T-helper 1 cell treated with Interleukin-12 subunit alpha and Interleukin-12 subunit beta and Interleukin-4 antibody, amounts not matched to agents 30 ng/mL and 1 ng/mL, for 36 hours (primary cell): ENCODE data around the gene SLC35E2B. TPM values are rescaled to one million over a fixed set of nuclear protein-coding genes. Genes with fewer than 3 reads are reported as not detected.
"Not testable (repeated sequence)": the region's sequence is repeated elsewhere in the genome, so short reads cannot be mapped to it uniquely, and the experiment has no call there.

Experiments
- intact Hi-C: fragments of 100-400 bp; cut with micrococcal nuclease; formaldehyde crosslinking; loops from one replicate; pipeline ENCODE4 v1.15.1; 2024
- total RNA-seq: library from RNA; stranded (reverse); gene quantifications from 2 replicates; pipeline ENCODE4 v1.2.3, GENCODE V29; 2022

SLC35E2B gene
- total RNA-seq, 1 donor from 2014 or later = 64.8 TPM

- intact Hi-C loops = not testable (repeated sequence)
Measured at GRCh38 chr1:1704284-1704957, 11.8 kb upstream of the SLC35E2B start.

- intact Hi-C loops = no loop called here
Measured at GRCh38 chr1:1703796-1704195, 11.2 kb upstream of the SLC35E2B start.

- intact Hi-C loops = not testable (repeated sequence)
Measured at GRCh38 chr1:1702506-1702905, 9.9 kb upstream of the SLC35E2B start.

GRCh38 chr1:1700557-1700956 lies 8.0 kb upstream of the SLC35E2B start:
- intact Hi-C loops = not testable (repeated sequence)

GRCh38 chr1:1700067-1700466 lies 7.5 kb upstream of the SLC35E2B start:
- intact Hi-C loops = not testable (repeated sequence)

- intact Hi-C loops = not testable (repeated sequence)
Measured at GRCh38 chr1:1699061-1699460, 6.5 kb upstream of the SLC35E2B start.

- intact Hi-C loops = not testable (repeated sequence)
Measured at GRCh38 chr1:1697358-1698183, 5.0 kb upstream of the SLC35E2B start.

GRCh38 chr1:1696431-1697357 lies 4.1 kb upstream of the SLC35E2B start:
- intact Hi-C loops = not testable (repeated sequence)

GRCh38 chr1:1692324-1692713 lies 276 bp downstream of the SLC35E2B start:
- intact Hi-C loops = loop anchor here (5.0 kb wide), 1 partner anchor 55 kb away; no protein-coding TSS in a partner anchor

GRCh38 chr1:1691443-1691842 lies 1.2 kb downstream of the SLC35E2B start:
- intact Hi-C loops = loop anchor here (5.0 kb wide), 1 partner anchor 56 kb away; no protein-coding TSS in a partner anchor

GRCh38 chr1:1689526-1689925 lies 3.1 kb downstream of the SLC35E2B start:
- intact Hi-C loops = not testable (repeated sequence)

- intact Hi-C loops = no loop called here
Measured at GRCh38 chr1:1687846-1688245, 4.7 kb downstream of the SLC35E2B start.

GRCh38 chr1:1684031-1684681 lies 8.4 kb downstream of the SLC35E2B start:
- intact Hi-C loops = no loop called here

- intact Hi-C loops = no loop called here
Measured at GRCh38 chr1:1683104-1683905, 9.3 kb downstream of the SLC35E2B start.

- intact Hi-C loops = no loop called here
Measured at GRCh38 chr1:1680912-1681273, 11.7 kb downstream of the SLC35E2B start.

GRCh38 chr1:1680031-1680911 lies 12.3 kb downstream of the SLC35E2B start:
- intact Hi-C loops = no loop called here

- intact Hi-C loops = no loop called here
Measured at GRCh38 chr1:1678581-1679380, 13.8 kb downstream of the SLC35E2B start.
